ENCODE measurements around the gene RHCG.
"Not testable (repeated sequence)": the region's sequence is repeated elsewhere in the genome, so short reads cannot be mapped to it uniquely, and the experiment has no call there.

RHCG gene

GRCh38 chr15:89477411-89478242 is 18.8 kb downstream of the RHCG start:
- DNase-seq (ENCODE audit: low read depth), result no peak

GRCh38 chr15:89475661-89476060 is 20.7 kb downstream of the RHCG start:
- DNase-seq (ENCODE audit: low read depth), result no peak

- DNase-seq (ENCODE audit: low read depth), result peak; percentile 16
Observed at GRCh38 chr15:89472785-89473256, 23.6 kb downstream of the RHCG start.

GRCh38 chr15:89469426-89470096 is 26.8 kb downstream of the RHCG start:
- no peak for DNase-seq (ENCODE audit: low read depth)

- DNase-seq (ENCODE audit: low read depth), result not testable (repeated sequence)
Observed at GRCh38 chr15:89468813-89469212, 27.6 kb downstream of the RHCG start.

GRCh38 chr15:89463113-89463512 is 33.3 kb downstream of the RHCG start:
- DNase-seq (ENCODE audit: low read depth), result no peak

- DNase-seq (ENCODE audit: low read depth), result no peak
Observed at GRCh38 chr15:89462198-89462912, 34.0 kb downstream of the RHCG start.

GRCh38 chr15:89461386-89461785 is 35.0 kb downstream of the RHCG start:
- DNase-seq (ENCODE audit: low read depth), result no peak

GRCh38 chr15:89460048-89460447 is 36.3 kb downstream of the RHCG start:
- DNase-seq (ENCODE audit: low read depth), result no peak

GRCh38 chr15:89459271-89460038 is 36.9 kb downstream of the RHCG start:
- DNase-seq (ENCODE audit: low read depth), result no peak

- no peak for DNase-seq (ENCODE audit: low read depth)
Observed at GRCh38 chr15:89458440-89458839, 37.9 kb downstream of the RHCG start.

- no peak for DNase-seq (ENCODE audit: low read depth)
Observed at GRCh38 chr15:89457086-89457485, 39.3 kb downstream of the RHCG start.

GRCh38 chr15:89455535-89455934 is 40.8 kb downstream of the RHCG start:
- DNase-seq (ENCODE audit: low read depth), result no peak

GRCh38 chr15:89452330-89452836 is 44.0 kb downstream of the RHCG start:
- no peak for DNase-seq (ENCODE audit: low read depth)

- DNase-seq (ENCODE audit: low read depth), result no peak
Observed at GRCh38 chr15:89451846-89452245, 44.5 kb downstream of the RHCG start.

- DNase-seq (ENCODE audit: low read depth), result no peak
Observed at GRCh38 chr15:89450076-89451006, 46.0 kb downstream of the RHCG start.

GRCh38 chr15:89448825-89449224 is 47.6 kb downstream of the RHCG start:
- DNase-seq (ENCODE audit: low read depth), result no peak

GRCh38 chr15:89447676-89448075 is 48.7 kb downstream of the RHCG start:
- no peak for DNase-seq (ENCODE audit: low read depth)

GRCh38 chr15:89446255-89446891 is 50.0 kb downstream of the RHCG start:
- DNase-seq (ENCODE audit: low read depth), result no peak

GRCh38 chr15:89445518-89445917 is 50.9 kb downstream of the RHCG start:
- no peak for DNase-seq (ENCODE audit: low read depth)

Data from stimulated activated CD8-positive, alpha-beta memory T cell treated with anti-CD3 and anti-CD28 coated beads, Interleukin-4, amount 100 ng/mL, for 24 hours (primary cell).